SU-DHL-6 (cell line): ENCODE results near the gene NME7.

Experiments
- H2AFZ ChIP-seq: fragments of 200-600 bp; sonication (generic); 2 replicates; pipeline ENCODE4 v1.6.1; 2014; ENCODE audit warnings: low read depth, mild to moderate bottlenecking, moderate library complexity, mixed read lengths, antibody characterized with exemption, low read length; ENCODE audit not compliant: severe bottlenecking
- H3F3A ChIP-seq: fragments of 200-600 bp; shearing (Covaris generic); 2 replicates; pipeline ENCODE4 v1.6.0; 2016; ENCODE audit warnings: antibody characterized with exemption, mild to moderate bottlenecking; ENCODE audit not compliant: insufficient read depth
- H3K27ac ChIP-seq: fragments of 200-600 bp; sonication (generic); 2 replicates; pipeline ENCODE4 v1.5.1; 2016; ENCODE audit warnings: low read depth, mild to moderate bottlenecking, low read length, moderate library complexity, mixed read lengths
- H3K27me3 ChIP-seq: fragments of 200-600 bp; sonication (generic), shearing (Covaris generic); 2 replicates; pipeline ENCODE4 v1.6.0; 2014; ENCODE audit warnings: mild to moderate bottlenecking, low read length
- H3K36me3 ChIP-seq: fragments of 200-600 bp; sonication (generic); 2 replicates; pipeline ENCODE4 v1.6.1; 2014; ENCODE audit warnings: mild to moderate bottlenecking, low read length, mixed read lengths
- H3K4me2 ChIP-seq: fragments of 300-600, 200-600 bp; shearing (Covaris generic), sonication (generic); 2 replicates; pipeline ENCODE4 v1.6.0; 2014; ENCODE audit warnings: low read length, low read depth, mild to moderate bottlenecking; ENCODE audit not compliant: poor library complexity, severe bottlenecking
- H3K4me3 ChIP-seq: fragments of 200-600 bp; sonication (generic); 2 replicates; pipeline ENCODE4 v1.5.1; 2014; ENCODE audit warnings: antibody characterized with exemption, low read length, mild to moderate bottlenecking, mixed read lengths; ENCODE audit not compliant: insufficient read depth, poor library complexity, severe bottlenecking
- H3K79me2 ChIP-seq: fragments of 200-600 bp; sonication (generic); 2 replicates; pipeline ENCODE4 v1.6.1; 2014; ENCODE audit warnings: mild to moderate bottlenecking, low read length, moderate library complexity; ENCODE audit not compliant: insufficient read depth
- H3K9ac ChIP-seq: fragments of 200-600 bp; sonication (generic); 2 replicates; pipeline ENCODE4 v1.7.0; 2014; ENCODE audit warnings: mild to moderate bottlenecking, low read length
- H3K9me2 ChIP-seq: fragments of 200-600 bp; sonication (generic); replicated peaks from 2 replicates; pipeline ENCODE4 v1.6.1; 2014; ENCODE audit warnings: low read length; ENCODE audit not compliant: insufficient read depth
- H3K9me3 ChIP-seq: fragments of 200-600 bp; sonication (generic); 2 replicates; pipeline ENCODE4 v1.6.1; 2014; ENCODE audit warnings: low read length, mixed read lengths; ENCODE audit not compliant: insufficient read depth
- H4K20me1 ChIP-seq: fragments of 200-600 bp; sonication (generic); 2 replicates; pipeline ENCODE4 v1.6.1; 2014; ENCODE audit warnings: low read depth, mild to moderate bottlenecking, antibody characterized with exemption, low read length, moderate library complexity, mixed read lengths
- CTCF ChIP-seq: fragments of 200-600 bp; sonication (generic); IDR thresholded peaks from one replicate; pipeline ENCODE4 v1.5.1; 2017; ENCODE audit warnings: antibody characterized with exemption, mild to moderate bottlenecking, low read length, moderate library complexity; ENCODE audit not compliant: insufficient read depth, poor library complexity, severe bottlenecking
- EZH2phosphoT487 ChIP-seq: fragments of 200-600 bp; sonication (generic), shearing (Covaris generic); conservative IDR thresholded peaks from 2 replicates; pipeline ENCODE4 v1.6.1; 2018; ENCODE audit warnings: mild to moderate bottlenecking, antibody characterized with exemption, low read length, moderate library complexity, mixed read lengths

NME7 gene

DNA sequence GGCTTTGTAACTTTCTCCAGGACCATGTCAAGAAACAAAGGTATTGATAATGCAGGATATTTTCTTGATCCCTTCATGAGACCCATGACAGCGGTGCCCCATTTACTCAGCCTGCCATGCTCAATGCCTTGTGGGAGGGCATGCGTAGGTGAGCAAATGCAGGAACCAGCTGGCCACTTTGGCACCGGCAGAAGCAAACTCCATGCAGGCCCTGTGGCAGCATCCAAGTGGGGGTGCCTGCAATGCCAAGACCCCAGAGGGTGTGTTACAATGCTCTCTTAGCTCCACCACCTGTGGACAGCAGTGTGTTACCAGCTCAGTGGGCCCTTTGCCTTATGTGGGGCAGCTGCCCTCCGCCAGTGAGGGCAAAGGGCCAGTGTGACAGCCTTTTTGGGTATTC lies 153.0 kb downstream of the NME7 start:
- Histone ChIP-seq H3K4me3 (no peak overlapping the region), H3K4me2 (no peak overlapping the region), H4K20me1 (no peaks in the 10 kb centered on the region), H3K27ac (no peak overlapping the region), H3K27me3 (no peaks in the 10 kb centered on the region), H3K9me3 (no peaks in the 10 kb centered on the region), H3K79me2 (no peaks in the 10 kb centered on the region), H3K9me2 (no peaks in the 10 kb centered on the region), H3K9ac (no peak overlapping the region), H3F3A (no peaks in the 10 kb centered on the region), H3K36me3 (no peaks in the 10 kb centered on the region), H2AFZ (no peak overlapping the region)
- TF ChIP-seq EZH2phosphoT487 (no peak), CTCF (no peak)

- Histone ChIP-seq H3K9me3 (no peaks in the 10 kb centered on the region), H3F3A (no peaks in the 10 kb centered on the region), H3K79me2 (no peaks in the 10 kb centered on the region), H3K4me3 (no peak overlapping the region), H3K27ac (no peak overlapping the region), H3K9ac (no peak overlapping the region), H3K27me3 (no peaks in the 10 kb centered on the region), H3K36me3 (no peaks in the 10 kb centered on the region), H3K4me2 (no peak overlapping the region), H2AFZ (no peak overlapping the region), H3K9me2 (no peaks in the 10 kb centered on the region), H4K20me1 (no peaks in the 10 kb centered on the region)
- TF ChIP-seq EZH2phosphoT487, result no peak
- TF ChIP-seq CTCF, result no peak
Observed at GRCh38 chr1:169212088-169212487, 155.5 kb downstream of the NME7 start.

DNA sequence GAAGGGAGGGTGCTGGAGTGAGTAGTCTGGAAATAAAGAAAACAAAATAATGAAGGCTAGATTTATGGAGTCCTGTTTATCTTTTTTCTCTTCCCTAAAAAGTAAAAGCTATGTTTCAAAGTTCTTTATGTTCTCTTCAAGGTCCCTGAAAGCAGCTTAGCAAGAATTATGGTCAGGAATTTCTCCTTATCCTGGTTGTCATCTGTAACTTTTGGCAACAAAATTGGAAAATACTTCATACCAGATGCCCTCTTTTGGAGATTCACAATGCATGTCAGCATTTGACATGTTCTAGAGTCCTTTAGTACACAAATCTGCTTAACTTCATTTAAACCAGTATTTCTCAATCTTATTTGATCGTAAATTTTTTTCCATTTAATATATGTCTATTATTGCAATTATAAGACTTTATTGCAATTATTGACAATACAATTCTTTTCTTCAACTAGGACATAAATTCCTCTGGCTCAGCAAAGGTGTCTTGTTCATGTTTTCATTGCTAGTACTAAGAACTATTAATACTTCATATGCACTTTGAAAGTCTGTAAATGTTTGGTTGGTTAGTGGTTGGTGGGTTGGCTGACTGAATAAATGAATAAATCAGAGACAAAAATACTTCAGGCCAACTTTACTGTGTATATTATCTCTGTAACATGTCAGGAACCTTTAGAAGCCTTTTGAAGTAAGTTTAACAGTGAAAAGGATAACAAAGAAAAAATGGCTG lies 159.6 kb downstream of the NME7 start:
- no peak overlapping the region for H3K4me2 ChIP-seq
- no peak for TF ChIP-seq EZH2phosphoT487
- TF ChIP-seq CTCF, result no peak
- H3K36me3 ChIP-seq, result no peaks in the 10 kb centered on the region
- H3F3A ChIP-seq, result no peaks in the 10 kb centered on the region
- no peak overlapping the region for H3K9ac ChIP-seq
- H3K79me2 ChIP-seq, result no peaks in the 10 kb centered on the region
- no peaks in the 10 kb centered on the region for H4K20me1 ChIP-seq
- H3K4me3 ChIP-seq, result no peak overlapping the region
- H3K9me2 ChIP-seq, result no peaks in the 10 kb centered on the region
- no peaks in the 10 kb centered on the region for H3K9me3 ChIP-seq
- H3K27me3 ChIP-seq, result no peaks in the 10 kb centered on the region
- no peak overlapping the region for H3K27ac ChIP-seq
- H2AFZ ChIP-seq, result no peak overlapping the region
